HCT116 (cell line): ENCODE data around the gene TMEM109. TPM values are rescaled to one million over a fixed set of nuclear protein-coding genes. Genes with fewer than 3 reads are reported as not detected.

Experiments
- ATAC-seq: fragments of 200-7000 bp; cut with Tn5 transposase; 2 replicates; pipeline ENCODE4 v1.9.1; 2020; ENCODE audit warnings: mild to moderate bottlenecking, moderate library complexity
- BruUV-seq: library from RNA; stranded (reverse); fragments of 400-500 nt; replicated peaks from 2 replicates; lab custom pipeline; 2021; lab: Mats Ljungman, UMichigan
- CTCF ChIA-PET: fragments of 300-600 bp; sonication (Branson Sonifier 250); formaldehyde crosslinking; loops from one replicate; lab custom pipeline; 2021; ENCODE audit warnings: antibody characterized with exemption; lab: Charles Lee
- POLR2A ChIA-PET: fragments of 300-600, 350-600 bp; sonication (Branson Sonifier 250); formaldehyde crosslinking; loops from one replicate; lab custom pipeline; 2021; ENCODE audit warnings: antibody characterized with exemption; lab: Charles Lee
- RAD21 ChIA-PET, 2 experiments: fragments of 300-600 bp; sonication (Branson Sonifier 250); formaldehyde crosslinking; loops; one replicate each; lab custom pipeline; 2023; ENCODE audit warnings: low total read pairs in 2 of 2; ENCODE audit not compliant: uncharacterized antibody in 2 of 2, unreplicated experiment in 2 of 2, low non-redundant PET in 1 of 2; lab: Charles Lee
- DNase-seq: peaks from one replicate; pipeline ENCODE4 v3.0.0-alpha.2; 2010; ENCODE audit warnings: low read depth, low spot score
- H2AFZ ChIP-seq: fragments of 200-600 bp; shearing (Covaris generic), sonication (generic); 2 replicates; pipeline ENCODE4 v1.6.1; 2017; ENCODE audit warnings: low read depth, mixed run types, mixed read lengths, antibody characterized with exemption, low read length; ENCODE audit not compliant: poor library complexity, severe bottlenecking
- H3K27ac ChIP-seq: 2 replicates; pipeline ENCODE4 v1.5.1; 2012; ENCODE audit warnings: low read depth, low read length
- H3K27me3 ChIP-seq: fragments of 200-600 bp; sonication (generic); 2 replicates; pipeline ENCODE4 v1.6.1; 2016; ENCODE audit warnings: mixed run types, low read length, mixed read lengths; ENCODE audit not compliant: insufficient read depth
- H3K36me3 ChIP-seq, 2 experiments: fragments of 200-500 bp in 1 of 2; fragments of 200-600 bp in 1 of 2; sonication (Bioruptor generic) in 1 of 2; sonication (generic) in 1 of 2; 2 replicates each; pipeline versions ENCODE4 v1.5.1 to v1.6.1; 2014 to 2016; ENCODE audit warnings: low read length in 2 of 2, inconsistent platforms in 1 of 2, mixed read lengths in 1 of 2, mixed run types in 1 of 2; ENCODE audit not compliant: insufficient read depth in 2 of 2, control insufficient read depth in 1 of 2
- H3K4me1 ChIP-seq, 2 experiments: fragments of 200-600 bp in 1 of 2; sonication (generic) in 1 of 2; 2 replicates each; pipeline versions ENCODE4 v1.5.1 to v1.6.1; 2012 to 2017; ENCODE audit warnings: low read length in 2 of 2, inconsistent platforms in 1 of 2, mild to moderate bottlenecking in 1 of 2, mixed read lengths in 1 of 2, mixed run types in 1 of 2, moderate library complexity in 1 of 2; ENCODE audit not compliant: insufficient read depth in 2 of 2, control insufficient read depth in 1 of 2
- H3K4me2 ChIP-seq: fragments of 200-600 bp; sonication (generic); 2 replicates; pipeline ENCODE4 v1.6.1; 2017; ENCODE audit warnings: mixed run types, low read length, mixed read lengths
- H3K4me3 ChIP-seq, 2 experiments: fragments of 200-600 bp in 1 of 2; sonication (generic) in 1 of 2; replicated peaks in 1 of 2; 2 replicates each; pipeline ENCODE4 v1.5.1; 2011 to 2016; ENCODE audit warnings: low read length in 2 of 2, control low read depth in 1 of 2, low read depth in 1 of 2, mild to moderate bottlenecking in 1 of 2, mixed read lengths in 1 of 2, mixed run types in 1 of 2
- H3K79me2 ChIP-seq: fragments of 200-600 bp; sonication (generic); 2 replicates; pipeline ENCODE4 v1.6.1; 2017; ENCODE audit warnings: mild to moderate bottlenecking, mixed run types, low read length, moderate library complexity, mixed read lengths; ENCODE audit not compliant: insufficient read depth
- H3K9ac ChIP-seq: fragments of 200-600 bp; sonication (generic); 2 replicates; pipeline ENCODE4 v1.6.1; 2016; ENCODE audit warnings: low read length, mixed read lengths
- H3K9me2 ChIP-seq: fragments of 200-600 bp; sonication (generic), shearing (Covaris generic); 2 replicates; pipeline ENCODE4 v1.6.1; 2017; ENCODE audit warnings: mixed run types, mild to moderate bottlenecking, moderate library complexity; ENCODE audit not compliant: insufficient read depth
- H3K9me3 ChIP-seq, 2 experiments: fragments of 200-500 bp in 1 of 2; fragments of 200-600 bp in 1 of 2; sonication (Bioruptor generic) in 1 of 2; sonication (generic) in 1 of 2; 2 replicates each; pipeline ENCODE4 v1.6.1; 2014 to 2017; ENCODE audit warnings: low read length in 2 of 2, mixed read lengths in 2 of 2, inconsistent platforms in 1 of 2, low read depth in 1 of 2, mild to moderate bottlenecking in 1 of 2, mixed run types in 1 of 2, moderate library complexity in 1 of 2; ENCODE audit not compliant: control insufficient read depth in 1 of 2, insufficient read depth in 1 of 2
- H4K20me1 ChIP-seq: fragments of 200-600 bp; sonication (generic), shearing (Covaris generic); 2 replicates; pipeline ENCODE4 v1.6.1; 2017; ENCODE audit warnings: mixed run types, mild to moderate bottlenecking, moderate library complexity; ENCODE audit not compliant: insufficient read depth
- ELF1 ChIP-seq: IDR thresholded peaks from 2 replicates; pipeline ENCODE4 v1.6.1; 2012; ENCODE audit warnings: low read depth, borderline replicate concordance
- FOSL1 ChIP-seq: IDR thresholded peaks from 2 replicates; pipeline ENCODE4 v1.6.1; 2012; ENCODE audit warnings: low read depth
- JUND ChIP-seq: IDR thresholded peaks from 2 replicates; pipeline ENCODE4 v1.6.1; 2012
- SIN3A ChIP-seq: IDR thresholded peaks from 2 replicates; pipeline ENCODE4 v1.6.1; 2012; ENCODE audit warnings: low read depth
- TCF7L2 ChIP-seq: IDR thresholded peaks from 2 replicates; pipeline ENCODE4 v1.7.0; 2011; ENCODE audit warnings: borderline replicate concordance, inconsistent platforms; ENCODE audit not compliant: insufficient read depth, insufficient read length; ENCODE audit errors: extremely low read depth
- ZFX ChIP-seq: fragments of 450-650 bp; IDR thresholded peaks from 2 replicates; pipeline ENCODE4 v1.6.1; 2017
- ZNF274 ChIP-seq: fragments of 200-500 bp; sonication (Bioruptor generic); IDR thresholded peaks from 2 replicates; pipeline ENCODE4 v1.6.1; 2014; ENCODE audit warnings: mild to moderate bottlenecking, low read depth, low read length, inconsistent platforms
- intact Hi-C: fragments of 100-400 bp; cut with micrococcal nuclease; formaldehyde crosslinking; loops from 2 replicates; pipeline ENCODE4 v1.10.0; 2022
- total RNA-seq: library from RNA; stranded (reverse); gene quantifications from one replicate; pipeline ENCODE4 v1.2.1, GENCODE V29; 2021; ENCODE audit not compliant: unreplicated experiment
- TF ChIP-seq, protein P1 (sequence below): IDR thresholded peaks from 2 replicates; pipeline ENCODE4 v1.6.1; 2011; ENCODE audit warnings: mild to moderate bottlenecking, low read length, moderate library complexity; ENCODE audit not compliant: insufficient replicate concordance; ENCODE audit errors: extremely low read depth
- TF ChIP-seq, protein P2 (sequence below): IDR thresholded peaks from 2 replicates; pipeline ENCODE4 v1.6.1; 2012; ENCODE audit warnings: low read depth
- TF ChIP-seq, protein P3 (sequence below): IDR thresholded peaks from 2 replicates; pipeline ENCODE4 v1.6.1; 2012

The TMEM109 gene
- total RNA-seq, 1 experiment from 2014 or later = 44.4 TPM

DNA sequence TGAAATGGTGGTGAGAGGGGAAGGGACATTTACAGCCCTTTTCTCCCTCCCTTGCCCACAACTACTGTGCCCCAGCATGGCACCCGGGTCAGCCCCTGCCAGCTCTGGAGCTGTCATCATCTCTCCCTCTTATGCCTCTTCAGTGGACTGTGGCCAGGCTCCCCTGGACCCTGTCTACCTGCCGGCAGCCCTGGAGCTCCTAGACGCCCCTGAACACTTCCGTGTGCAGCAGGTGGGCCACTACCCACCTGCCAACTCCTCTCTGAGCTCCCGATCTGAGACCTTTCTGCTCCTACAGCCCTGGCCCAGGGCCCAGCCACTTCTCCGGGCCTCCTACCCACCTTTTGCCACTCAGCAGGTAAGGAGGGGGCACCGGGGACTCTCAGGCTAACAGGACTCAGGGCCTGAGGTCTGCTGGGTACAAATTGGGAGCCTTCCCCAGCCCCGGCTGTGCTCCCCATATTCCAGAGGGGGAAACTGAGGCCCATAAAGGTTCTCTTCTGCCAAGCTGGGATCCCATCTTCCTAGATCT is 13.2 kb downstream of the TMEM109 start:
- intact Hi-C loops = no loop called here

DNA sequence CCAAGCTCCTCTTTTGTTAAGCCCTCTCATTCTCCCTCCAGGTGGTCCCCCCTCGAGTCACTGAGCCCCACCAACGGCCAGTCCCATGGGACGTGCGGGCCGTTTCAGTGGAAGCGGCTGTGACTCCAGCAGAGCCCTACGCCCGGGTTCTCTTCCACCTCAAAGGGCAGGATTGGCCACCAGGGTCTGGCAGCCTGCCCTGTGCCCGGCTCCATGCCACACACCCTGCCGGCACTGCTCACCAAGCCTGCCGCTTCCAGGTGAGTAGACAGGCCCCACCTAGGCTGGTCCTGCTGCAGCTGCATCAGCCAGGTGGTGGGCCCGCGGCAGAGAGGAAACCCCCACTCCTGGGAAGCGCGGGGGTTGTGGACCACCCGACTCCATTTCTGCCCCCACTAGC is 13.6 kb downstream of the TMEM109 start:
- peaks cover 13 to 25% of the 10 kb centered on the region in 2 experiments; a peak in 3 of 4 replicates for H3K36me3 ChIP-seq
- ChIA-PET RAD21 (no interaction called here), POLR2A (no interaction called here), CTCF (no interaction called here)
- H2AFZ ChIP-seq = no peak overlapping the region
- intact Hi-C loops = no loop called here
- no peaks in the 10 kb centered on the region for H3K9me2 ChIP-seq
- ATAC-seq (no peak), DNase-seq (no peak)
- H4K20me1 ChIP-seq = no peaks in the 10 kb centered on the region
- BruUV-seq = no TSS peak
- no peaks in the 10 kb centered on the region for H3K27me3 ChIP-seq
- H3K4me2 ChIP-seq = no peak overlapping the region
- no peaks in the 10 kb centered on the region; the same call in 1 of the 2 replicates for H3K79me2 ChIP-seq
- H3K9me3 ChIP-seq = no peaks in the 10 kb centered on the region
- no peak overlapping the region for H3K9ac ChIP-seq
- peaks cover 18 to 26% of the 10 kb centered on the region in 2 experiments for H3K4me1 ChIP-seq
- no peak overlapping the region for H3K4me3 ChIP-seq
- H3K27ac ChIP-seq = no peak overlapping the region
- TF ChIP-seq, protein P1, sequence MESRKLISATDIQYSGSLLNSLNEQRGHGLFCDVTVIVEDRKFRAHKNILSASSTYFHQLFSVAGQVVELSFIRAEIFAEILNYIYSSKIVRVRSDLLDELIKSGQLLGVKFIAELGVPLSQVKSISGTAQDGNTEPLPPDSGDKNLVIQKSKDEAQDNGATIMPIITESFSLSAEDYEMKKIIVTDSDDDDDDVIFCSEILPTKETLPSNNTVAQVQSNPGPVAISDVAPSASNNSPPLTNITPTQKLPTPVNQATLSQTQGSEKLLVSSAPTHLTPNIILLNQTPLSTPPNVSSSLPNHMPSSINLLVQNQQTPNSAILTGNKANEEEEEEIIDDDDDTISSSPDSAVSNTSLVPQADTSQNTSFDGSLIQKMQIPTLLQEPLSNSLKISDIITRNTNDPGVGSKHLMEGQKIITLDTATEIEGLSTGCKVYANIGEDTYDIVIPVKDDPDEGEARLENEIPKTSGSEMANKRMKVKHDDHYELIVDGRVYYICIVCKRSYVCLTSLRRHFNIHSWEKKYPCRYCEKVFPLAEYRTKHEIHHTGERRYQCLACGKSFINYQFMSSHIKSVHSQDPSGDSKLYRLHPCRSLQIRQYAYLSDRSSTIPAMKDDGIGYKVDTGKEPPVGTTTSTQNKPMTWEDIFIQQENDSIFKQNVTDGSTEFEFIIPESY = no peak
- TF ChIP-seq ZNF274 = no peak
- TF ChIP-seq FOSL1 = no peak
- no peak for TF ChIP-seq JUND
- TF ChIP-seq ZFX = no peak
- no peak for TF ChIP-seq ELF1
- TF ChIP-seq, protein P2, sequence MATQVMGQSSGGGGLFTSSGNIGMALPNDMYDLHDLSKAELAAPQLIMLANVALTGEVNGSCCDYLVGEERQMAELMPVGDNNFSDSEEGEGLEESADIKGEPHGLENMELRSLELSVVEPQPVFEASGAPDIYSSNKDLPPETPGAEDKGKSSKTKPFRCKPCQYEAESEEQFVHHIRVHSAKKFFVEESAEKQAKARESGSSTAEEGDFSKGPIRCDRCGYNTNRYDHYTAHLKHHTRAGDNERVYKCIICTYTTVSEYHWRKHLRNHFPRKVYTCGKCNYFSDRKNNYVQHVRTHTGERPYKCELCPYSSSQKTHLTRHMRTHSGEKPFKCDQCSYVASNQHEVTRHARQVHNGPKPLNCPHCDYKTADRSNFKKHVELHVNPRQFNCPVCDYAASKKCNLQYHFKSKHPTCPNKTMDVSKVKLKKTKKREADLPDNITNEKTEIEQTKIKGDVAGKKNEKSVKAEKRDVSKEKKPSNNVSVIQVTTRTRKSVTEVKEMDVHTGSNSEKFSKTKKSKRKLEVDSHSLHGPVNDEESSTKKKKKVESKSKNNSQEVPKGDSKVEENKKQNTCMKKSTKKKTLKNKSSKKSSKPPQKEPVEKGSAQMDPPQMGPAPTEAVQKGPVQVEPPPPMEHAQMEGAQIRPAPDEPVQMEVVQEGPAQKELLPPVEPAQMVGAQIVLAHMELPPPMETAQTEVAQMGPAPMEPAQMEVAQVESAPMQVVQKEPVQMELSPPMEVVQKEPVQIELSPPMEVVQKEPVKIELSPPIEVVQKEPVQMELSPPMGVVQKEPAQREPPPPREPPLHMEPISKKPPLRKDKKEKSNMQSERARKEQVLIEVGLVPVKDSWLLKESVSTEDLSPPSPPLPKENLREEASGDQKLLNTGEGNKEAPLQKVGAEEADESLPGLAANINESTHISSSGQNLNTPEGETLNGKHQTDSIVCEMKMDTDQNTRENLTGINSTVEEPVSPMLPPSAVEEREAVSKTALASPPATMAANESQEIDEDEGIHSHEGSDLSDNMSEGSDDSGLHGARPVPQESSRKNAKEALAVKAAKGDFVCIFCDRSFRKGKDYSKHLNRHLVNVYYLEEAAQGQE = no peak

More for the DNA sequence above, 13.2 kb downstream of the TMEM109 start:
- no peak overlapping the region for H2AFZ ChIP-seq
- ChIA-PET POLR2A (no interaction called here), CTCF (no interaction called here), RAD21 (no interaction called here)
- H3K4me3 ChIP-seq = no peak overlapping the region
- H3K9me2 ChIP-seq = no peaks in the 10 kb centered on the region
- TF ChIP-seq JUND (no peak), SIN3A (no peak), TCF7L2 (no peak), ELF1 (no peak)
- TF ChIP-seq, protein P3, sequence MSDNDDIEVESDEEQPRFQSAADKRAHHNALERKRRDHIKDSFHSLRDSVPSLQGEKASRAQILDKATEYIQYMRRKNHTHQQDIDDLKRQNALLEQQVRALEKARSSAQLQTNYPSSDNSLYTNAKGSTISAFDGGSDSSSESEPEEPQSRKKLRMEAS = no peak
- TF ChIP-seq, protein P1 = no peak
- no peak for ATAC-seq
- DNase-seq = no peak
- no peaks in the 10 kb centered on the region for H3K27me3 ChIP-seq
- no peaks in the 10 kb centered on the region for H4K20me1 ChIP-seq
- H3K36me3 ChIP-seq = peaks cover 17 to 22% of the 10 kb centered on the region in 2 experiments; a peak in 3 of 4 replicates
- no peak overlapping the region for H3K27ac ChIP-seq
- H3K4me2 ChIP-seq = no peak overlapping the region
- no peaks in the 10 kb centered on the region for H3K9me3 ChIP-seq
- BruUV-seq = no TSS peak
- H3K79me2 ChIP-seq = no peaks in the 10 kb centered on the region; the same call in 1 of the 2 replicates
- H3K9ac ChIP-seq = no peak overlapping the region
- H3K4me1 ChIP-seq = peaks cover 18 to 26% of the 10 kb centered on the region in 2 experiments
